ENCODE results near the gene UNC93B1. TPM values are rescaled to one million over a fixed set of nuclear protein-coding genes. Genes with fewer than 3 reads are reported as not detected.

Gene UNC93B1
- total and polyA plus RNA-seq, 2 of the 13 experiments (the other 11 are each of a cell fraction or from before 2014, with no cell fraction given) = 8.8 to 18.9 TPM

DNA sequence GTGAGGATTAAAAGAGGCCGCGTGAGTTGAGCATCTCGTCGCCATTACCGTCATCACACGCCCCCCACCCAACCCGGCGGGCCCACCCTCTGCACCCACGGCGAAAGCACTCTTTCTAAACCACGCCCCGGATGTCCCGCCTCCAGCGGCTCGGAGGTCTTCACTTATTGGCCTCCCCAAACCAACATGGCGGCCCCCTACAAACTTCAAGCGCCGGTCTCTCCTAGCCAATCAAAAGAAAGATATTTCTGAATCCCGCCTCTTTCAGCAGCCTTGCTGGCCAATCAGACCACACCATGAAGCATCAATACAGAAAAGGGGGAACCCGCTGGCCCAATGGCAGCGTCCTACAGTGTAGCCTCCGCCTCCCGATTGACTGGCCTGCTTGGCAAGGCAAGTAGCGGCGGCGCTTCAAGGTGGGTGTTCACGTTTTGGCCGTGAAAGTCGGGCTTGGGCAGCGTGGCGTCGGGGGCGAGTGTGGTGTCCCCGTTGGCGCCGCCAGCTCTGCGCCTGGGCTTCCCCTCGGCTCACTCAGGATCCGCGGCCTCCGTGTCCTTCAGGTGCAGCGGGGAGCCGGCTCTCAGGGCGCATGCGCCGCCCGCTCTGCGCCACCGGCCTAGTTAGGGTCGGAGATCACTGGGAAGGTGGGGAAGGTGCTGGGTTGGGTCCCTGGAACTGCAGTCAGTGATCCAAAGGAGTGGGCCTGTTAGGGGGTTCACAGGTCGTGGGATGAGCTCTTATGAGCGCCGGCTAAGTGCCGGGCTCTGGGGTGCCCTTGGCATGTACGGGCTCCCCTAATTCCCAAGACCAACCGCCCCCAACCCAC is 26.6 kb upstream of the UNC93B1 start, which contains the start of gene NDUFS8 (continued):
- TF ChIP-seq, protein P1, sequence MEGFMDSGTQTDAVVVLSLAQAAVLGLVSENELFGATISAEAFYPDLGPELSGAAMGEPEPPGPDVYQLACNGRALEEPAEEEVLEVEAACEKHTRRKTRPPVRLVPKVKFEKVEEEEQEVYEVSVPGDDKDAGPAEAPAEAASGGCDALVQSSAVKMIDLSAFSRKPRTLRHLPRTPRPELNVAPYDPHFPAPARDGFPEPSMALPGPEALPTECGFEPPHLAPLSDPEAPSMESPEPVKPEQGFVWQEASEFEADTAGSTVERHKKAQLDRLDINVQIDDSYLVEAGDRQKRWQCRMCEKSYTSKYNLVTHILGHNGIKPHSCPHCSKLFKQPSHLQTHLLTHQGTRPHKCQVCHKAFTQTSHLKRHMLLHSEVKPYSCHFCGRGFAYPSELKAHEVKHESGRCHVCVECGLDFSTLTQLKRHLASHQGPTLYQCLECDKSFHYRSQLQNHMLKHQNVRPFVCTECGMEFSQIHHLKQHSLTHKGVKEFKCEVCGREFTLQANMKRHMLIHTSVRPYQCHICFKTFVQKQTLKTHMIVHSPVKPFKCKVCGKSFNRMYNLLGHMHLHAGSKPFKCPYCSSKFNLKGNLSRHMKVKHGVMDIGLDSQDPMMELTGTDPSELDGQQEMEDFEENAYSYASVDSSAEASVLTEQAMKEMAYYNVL (CRISPR knock-in tag; IDR thresholded peaks at IDR 0.05; ENCODE audit: borderline replicate concordance) = 0 out of 2 replicates have a peak, but pooled peaks have one; percentile 49
- TF ChIP-seq KDM2A (CRISPR knock-in tag; IDR thresholded peaks at IDR 0.05; ENCODE audit: borderline replicate concordance, low read depth) (peak; percentile 65; the same call in 1 of the 2 replicates), ZNF207 (IDR thresholded peaks at IDR 0.05; ENCODE audit: borderline replicate concordance) (no peak), NCOA2 (CRISPR knock-in tag; IDR thresholded peaks at IDR 0.05) (peak; percentile 41; the same call in 1 of the 2 replicates), ZNF605 (CRISPR knock-in tag; IDR thresholded peaks at IDR 0.05) (peak; percentile 82), SUZ12 (IDR thresholded peaks at IDR 0.05; ENCODE audit: low read depth, low read length) (no peak), ZBTB7B (CRISPR knock-in tag; IDR thresholded peaks at IDR 0.05) (peak; percentile 69; the same call in 1 of the 2 replicates), KAT8 (CRISPR knock-in tag; IDR thresholded peaks at IDR 0.05) (peak; percentile 79), ARHGAP35 (CRISPR knock-in tag; IDR thresholded peaks at IDR 0.05; ENCODE audit: borderline replicate concordance) (peak; percentile 71; the same call in 1 of the 2 replicates), ZNF292 (CRISPR knock-in tag; IDR thresholded peaks at IDR 0.05; ENCODE audit: borderline replicate concordance, low read depth) (no peak), RBM39 (IDR thresholded peaks at IDR 0.05; ENCODE audit: low read depth, low read length, poor library complexity, severe bottlenecking) (peak; percentile 75), CEBPG (CRISPR knock-in tag; IDR thresholded peaks at IDR 0.05) (no peak)
- TF ChIP-seq, protein P2, sequence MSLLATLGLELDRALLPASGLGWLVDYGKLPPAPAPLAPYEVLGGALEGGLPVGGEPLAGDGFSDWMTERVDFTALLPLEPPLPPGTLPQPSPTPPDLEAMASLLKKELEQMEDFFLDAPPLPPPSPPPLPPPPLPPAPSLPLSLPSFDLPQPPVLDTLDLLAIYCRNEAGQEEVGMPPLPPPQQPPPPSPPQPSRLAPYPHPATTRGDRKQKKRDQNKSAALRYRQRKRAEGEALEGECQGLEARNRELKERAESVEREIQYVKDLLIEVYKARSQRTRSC (CRISPR knock-in tag; IDR thresholded peaks at IDR 0.05; ENCODE audit: low read depth) = no peak; the same call in 1 of the 2 replicates
- TF ChIP-seq, protein P3, sequence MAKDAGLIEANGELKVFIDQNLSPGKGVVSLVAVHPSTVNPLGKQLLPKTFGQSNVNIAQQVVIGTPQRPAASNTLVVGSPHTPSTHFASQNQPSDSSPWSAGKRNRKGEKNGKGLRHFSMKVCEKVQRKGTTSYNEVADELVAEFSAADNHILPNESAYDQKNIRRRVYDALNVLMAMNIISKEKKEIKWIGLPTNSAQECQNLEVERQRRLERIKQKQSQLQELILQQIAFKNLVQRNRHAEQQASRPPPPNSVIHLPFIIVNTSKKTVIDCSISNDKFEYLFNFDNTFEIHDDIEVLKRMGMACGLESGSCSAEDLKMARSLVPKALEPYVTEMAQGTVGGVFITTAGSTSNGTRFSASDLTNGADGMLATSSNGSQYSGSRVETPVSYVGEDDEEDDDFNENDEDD (CRISPR knock-in tag; IDR thresholded peaks at IDR 0.05; ENCODE audit: borderline replicate concordance) = peak; percentile 30; the same call in 1 of the 2 replicates
- TF ChIP-seq, protein P4, sequence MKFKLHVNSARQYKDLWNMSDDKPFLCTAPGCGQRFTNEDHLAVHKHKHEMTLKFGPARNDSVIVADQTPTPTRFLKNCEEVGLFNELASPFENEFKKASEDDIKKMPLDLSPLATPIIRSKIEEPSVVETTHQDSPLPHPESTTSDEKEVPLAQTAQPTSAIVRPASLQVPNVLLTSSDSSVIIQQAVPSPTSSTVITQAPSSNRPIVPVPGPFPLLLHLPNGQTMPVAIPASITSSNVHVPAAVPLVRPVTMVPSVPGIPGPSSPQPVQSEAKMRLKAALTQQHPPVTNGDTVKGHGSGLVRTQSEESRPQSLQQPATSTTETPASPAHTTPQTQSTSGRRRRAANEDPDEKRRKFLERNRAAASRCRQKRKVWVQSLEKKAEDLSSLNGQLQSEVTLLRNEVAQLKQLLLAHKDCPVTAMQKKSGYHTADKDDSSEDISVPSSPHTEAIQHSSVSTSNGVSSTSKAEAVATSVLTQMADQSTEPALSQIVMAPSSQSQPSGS (CRISPR knock-in tag; IDR thresholded peaks at IDR 0.05) = 0 out of 2 replicates have a peak, but pooled peaks have one; percentile 22
- TF ChIP-seq, protein P5, sequence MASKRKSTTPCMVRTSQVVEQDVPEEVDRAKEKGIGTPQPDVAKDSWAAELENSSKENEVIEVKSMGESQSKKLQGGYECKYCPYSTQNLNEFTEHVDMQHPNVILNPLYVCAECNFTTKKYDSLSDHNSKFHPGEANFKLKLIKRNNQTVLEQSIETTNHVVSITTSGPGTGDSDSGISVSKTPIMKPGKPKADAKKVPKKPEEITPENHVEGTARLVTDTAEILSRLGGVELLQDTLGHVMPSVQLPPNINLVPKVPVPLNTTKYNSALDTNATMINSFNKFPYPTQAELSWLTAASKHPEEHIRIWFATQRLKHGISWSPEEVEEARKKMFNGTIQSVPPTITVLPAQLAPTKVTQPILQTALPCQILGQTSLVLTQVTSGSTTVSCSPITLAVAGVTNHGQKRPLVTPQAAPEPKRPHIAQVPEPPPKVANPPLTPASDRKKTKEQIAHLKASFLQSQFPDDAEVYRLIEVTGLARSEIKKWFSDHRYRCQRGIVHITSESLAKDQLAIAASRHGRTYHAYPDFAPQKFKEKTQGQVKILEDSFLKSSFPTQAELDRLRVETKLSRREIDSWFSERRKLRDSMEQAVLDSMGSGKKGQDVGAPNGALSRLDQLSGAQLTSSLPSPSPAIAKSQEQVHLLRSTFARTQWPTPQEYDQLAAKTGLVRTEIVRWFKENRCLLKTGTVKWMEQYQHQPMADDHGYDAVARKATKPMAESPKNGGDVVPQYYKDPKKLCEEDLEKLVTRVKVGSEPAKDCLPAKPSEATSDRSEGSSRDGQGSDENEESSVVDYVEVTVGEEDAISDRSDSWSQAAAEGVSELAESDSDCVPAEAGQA (IDR thresholded peaks at IDR 0.05; ENCODE audit: low read depth) = peak; percentile 64; the same call in 1 of the 2 replicates
- TF ChIP-seq, protein P5 (CRISPR knock-in tag; IDR thresholded peaks at IDR 0.05; ENCODE audit: borderline replicate concordance) = no peak
